Measurements from ENCODE around the gene GREB1L. TPM values are rescaled to one million over a fixed set of nuclear protein-coding genes. Genes with fewer than 3 reads are reported as not detected.

GREB1L gene
- total and polyA plus RNA-seq, 10 of the 15 experiments (the other 5 are each of a cell fraction or from before 2014, with no cell fraction given), result under 0.01 to 0.11 (median 0.03) TPM; not detected in 1

- FAIRE-seq, result no peak
- H3K27ac ChIP-seq (ENCODE audit: control insufficient read depth, insufficient read depth), result no peak overlapping the region
- H3K9me3 ChIP-seq (replicated peaks; ENCODE audit: control insufficient read depth, insufficient read depth, low read length), result no peaks in the 10 kb centered on the region
- H2AFZ ChIP-seq (ENCODE audit: control insufficient read depth, low read depth, low read length), result no peak overlapping the region
- 66% methylated on average over 2 of the region's 2 CpGs for WGBS (ENCODE audit: insufficient coverage, insufficient replicate concordance, low lambda C conversion rate, missing lambda C conversion rate)
- H3K9ac ChIP-seq (ENCODE audit: control insufficient read depth, insufficient read depth, low read length), result no peak overlapping the region
- H3K4me2 ChIP-seq (ENCODE audit: control insufficient read depth, insufficient read depth), result no peak overlapping the region
- no peaks in the 10 kb centered on the region for H4K20me1 ChIP-seq (ENCODE audit: control insufficient read depth, insufficient read depth)
- H3K4me3 ChIP-seq, result no peak overlapping the region
- H3K27me3 ChIP-seq (replicated peaks in 1 of 2; ENCODE audit: control insufficient read depth in 2 of 2, insufficient read depth in 2 of 2, low read length in 1 of 2), result no peaks in the 10 kb centered on the region
- ChIA-PET SMC1A (ENCODE audit: uncharacterized antibody, unreplicated experiment) (interaction anchor here (1.1 kb wide), 1 partner anchor 32 kb away, joined by 3 read pairs; no protein-coding TSS in a partner anchor), POLR2A (no interaction called here), RAD21 (ENCODE audit: unreplicated experiment) (no interaction called here), CTCF (interaction anchor here (1.3 kb wide), 1 partner anchor 234 kb away, joined by 3 read pairs; no protein-coding TSS in a partner anchor)
- no peaks in the 10 kb centered on the region for H3K4me1 ChIP-seq (ENCODE audit: control insufficient read depth, insufficient read depth, low read length)
- DNase-seq (ENCODE audit: low read depth, low spot score), result no peak
- no TSS peak for BruUV-seq (replicated peaks)
- intact Hi-C loops (cut with micrococcal nuclease; ENCODE audit: unreplicated experiment), result loop anchor here (10.0 kb wide), 1 partner anchor 56 kb away; no protein-coding TSS in a partner anchor
- no peaks in the 10 kb centered on the region for H3K36me3 ChIP-seq (ENCODE audit: control insufficient read depth in 2 of 2, insufficient read depth in 2 of 2, low read length in 1 of 2)
- no peak for ATAC-seq
- H3K79me2 ChIP-seq (ENCODE audit: control insufficient read depth, insufficient read depth, low read length), result no peaks in the 10 kb centered on the region
- in situ Hi-C loops (cut with MboI), result loop anchor here (25.0 kb wide), 1 partner anchor 1502 kb away; no protein-coding TSS in a partner anchor
- no peak for TF ChIP-seq NFXL1 (IDR thresholded peaks at IDR 0.05; ENCODE audit: borderline replicate concordance)
- TF ChIP-seq MEF2B (IDR thresholded peaks at IDR 0.05; ENCODE audit: partially characterized antibody, poor library complexity, severe bottlenecking), result no peak
- no peak for TF ChIP-seq E2F4 (IDR thresholded peaks at IDR 0.05; ENCODE audit: low read depth, low read length)
- no peak for TF ChIP-seq ZBED1 (IDR thresholded peaks at IDR 0.05; ENCODE audit: borderline replicate concordance)
- no peak for TF ChIP-seq ELK1 (IDR thresholded peaks at IDR 0.05; ENCODE audit: low read depth, low read length)
- TF ChIP-seq BCLAF1 (IDR thresholded peaks at IDR 0.05), result no peak
- TF ChIP-seq PML (IDR thresholded peaks at IDR 0.05; ENCODE audit: low read length), result no peak
- TF ChIP-seq FOS (IDR thresholded peaks at IDR 0.05; ENCODE audit: borderline replicate concordance, extremely low read depth, insufficient read length), result no peak
- no peak for TF ChIP-seq JUNB (IDR thresholded peaks at IDR 0.05)
- no peak for TF ChIP-seq MYB (IDR thresholded peaks at IDR 0.05; ENCODE audit: borderline replicate concordance, low read depth, low read length)
- no peak for TF ChIP-seq RAD21 (IDR thresholded peaks at IDR 0.05; ENCODE audit: insufficient read depth, low read depth, low read length)
- TF ChIP-seq EGR1 (IDR thresholded peaks at IDR 0.05; ENCODE audit: borderline replicate concordance in 1 of 2, low read depth in 2 of 2, low read length in 2 of 2), result no peak
- TF ChIP-seq E2F8 (IDR thresholded peaks at IDR 0.05; ENCODE audit: low read depth, partially characterized antibody), result no peak
- no peak for TF ChIP-seq SPI1 (IDR thresholded peaks at IDR 0.05; ENCODE audit: borderline replicate concordance, insufficient read depth, low read depth, low read length)
- no peak for TF ChIP-seq GATAD2B (conservative IDR thresholded peaks at IDR 0.05; ENCODE audit: low read depth)
These were observed 31.2 kb upstream of the GREB1L start for GRCh38 chr18:21210784-21211183.

All from GM12878 (cell line).